PC-3 (cell line): ENCODE results near the gene SUCO.

Experiments
- EZH2 ChIP-seq: fragments of 300-600 bp; sonication (generic); IDR thresholded peaks from one replicate; pipeline ENCODE4 v1.6.1; 2017; ENCODE audit warnings: antibody characterized with exemption, mild to moderate bottlenecking, low read length; ENCODE audit not compliant: unreplicated experiment
- EZH2phosphoT487 ChIP-seq: fragments of 300-600 bp; sonication (generic); IDR thresholded peaks from 2 replicates; pipeline ENCODE4 v1.6.1; 2018; ENCODE audit warnings: mild to moderate bottlenecking, antibody characterized with exemption, low read length, borderline replicate concordance
- TF ChIP-seq, protein P1 (sequence below): fragments of 300-600 bp; sonication (generic); conservative IDR thresholded peaks from 2 replicates; pipeline ENCODE4 v1.5.1; 2017; ENCODE audit warnings: antibody characterized with exemption, low read depth, mild to moderate bottlenecking, low read length

DNA sequence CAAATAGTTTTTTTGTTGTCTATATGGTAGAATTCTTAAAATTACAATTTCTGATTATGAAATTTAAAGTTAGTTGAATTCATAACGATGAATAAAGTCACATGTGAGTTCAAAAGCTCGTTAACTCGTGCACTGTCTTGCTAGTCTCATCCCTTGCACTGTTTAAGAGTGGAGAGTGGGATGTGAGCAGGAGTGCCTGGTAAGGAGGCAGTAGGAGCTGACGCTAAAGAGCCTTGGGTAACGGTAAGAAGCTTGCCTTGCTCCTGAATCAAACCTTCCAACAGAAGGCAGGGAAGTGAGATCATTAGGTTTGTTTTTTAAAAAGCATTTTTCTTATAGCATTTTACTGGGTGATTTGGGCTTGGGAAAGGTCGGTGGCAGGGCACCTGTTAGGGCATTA, 123.6 kb downstream of the SUCO start:
- TF ChIP-seq, protein P1, sequence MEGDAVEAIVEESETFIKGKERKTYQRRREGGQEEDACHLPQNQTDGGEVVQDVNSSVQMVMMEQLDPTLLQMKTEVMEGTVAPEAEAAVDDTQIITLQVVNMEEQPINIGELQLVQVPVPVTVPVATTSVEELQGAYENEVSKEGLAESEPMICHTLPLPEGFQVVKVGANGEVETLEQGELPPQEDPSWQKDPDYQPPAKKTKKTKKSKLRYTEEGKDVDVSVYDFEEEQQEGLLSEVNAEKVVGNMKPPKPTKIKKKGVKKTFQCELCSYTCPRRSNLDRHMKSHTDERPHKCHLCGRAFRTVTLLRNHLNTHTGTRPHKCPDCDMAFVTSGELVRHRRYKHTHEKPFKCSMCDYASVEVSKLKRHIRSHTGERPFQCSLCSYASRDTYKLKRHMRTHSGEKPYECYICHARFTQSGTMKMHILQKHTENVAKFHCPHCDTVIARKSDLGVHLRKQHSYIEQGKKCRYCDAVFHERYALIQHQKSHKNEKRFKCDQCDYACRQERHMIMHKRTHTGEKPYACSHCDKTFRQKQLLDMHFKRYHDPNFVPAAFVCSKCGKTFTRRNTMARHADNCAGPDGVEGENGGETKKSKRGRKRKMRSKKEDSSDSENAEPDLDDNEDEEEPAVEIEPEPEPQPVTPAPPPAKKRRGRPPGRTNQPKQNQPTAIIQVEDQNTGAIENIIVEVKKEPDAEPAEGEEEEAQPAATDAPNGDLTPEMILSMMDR = no peak
- no peak for TF ChIP-seq EZH2phosphoT487
- no peak for TF ChIP-seq EZH2
